Endothelial cell of umbilical vein (primary cell): ENCODE results near the gene KCMF1.

Source experiments
- CTCF ChIP-seq, 2 donors: IDR thresholded peaks; 1 replicate in 1 of 2; 2 replicates in 1 of 2; pipeline ENCODE4 v1.5.1; 2011; ENCODE audit warnings: low read length in 2 of 2, mild to moderate bottlenecking in 2 of 2, moderate library complexity in 2 of 2, control low read depth in 1 of 2, inconsistent platforms in 1 of 2, low read depth in 1 of 2; ENCODE audit not compliant: insufficient read depth in 1 of 2; ENCODE audit errors: extremely low read depth in 1 of 2
- EZH2 ChIP-seq: IDR thresholded peaks from 2 replicates; pipeline ENCODE4 v1.6.1; 2012; ENCODE audit warnings: borderline replicate concordance, low read depth, mild to moderate bottlenecking, moderate library complexity, low read length, inconsistent platforms; ENCODE audit not compliant: severe bottlenecking
- FOS ChIP-seq: IDR thresholded peaks from 2 replicates; pipeline ENCODE4 v1.6.1; 2011; ENCODE audit warnings: mild to moderate bottlenecking, low read length, moderate library complexity, borderline replicate concordance; ENCODE audit not compliant: insufficient read depth
- GATA2 ChIP-seq: IDR thresholded peaks from 2 replicates; pipeline ENCODE4 v1.7.0; 2011; ENCODE audit warnings: low read depth, mild to moderate bottlenecking, moderate library complexity, mixed read lengths, low read length; ENCODE audit not compliant: insufficient read length, insufficient read depth
- JUN ChIP-seq: IDR thresholded peaks from 2 replicates; pipeline ENCODE4 v1.6.1; 2011; ENCODE audit warnings: borderline replicate concordance, low read depth; ENCODE audit not compliant: insufficient read length, insufficient read depth
- MYC ChIP-seq: IDR thresholded peaks from one replicate; pipeline ENCODE4 v1.6.1; 2011; ENCODE audit warnings: mild to moderate bottlenecking, low read depth, low read length
- POLR2A ChIP-seq: IDR thresholded peaks from 2 replicates; pipeline ENCODE4 v1.6.1; 2012; ENCODE audit warnings: low read depth, mild to moderate bottlenecking, control low read depth, low read length
- POLR2AphosphoS5 ChIP-seq: IDR thresholded peaks from 2 replicates; pipeline ENCODE4 v1.6.1; 2012; ENCODE audit warnings: low read depth, mild to moderate bottlenecking, control low read depth, low read length, moderate library complexity; ENCODE audit not compliant: insufficient read depth

- TF ChIP-seq CTCF (IDR thresholded peaks at IDR 0.05; ENCODE audit: extremely low read depth in 1 of 2, insufficient read depth in 1 of 2, low read depth in 1 of 2, low read length in 2 of 2): no peak
- TF ChIP-seq POLR2A: no peak
- no peak for TF ChIP-seq MYC
- no peak for TF ChIP-seq EZH2
- TF ChIP-seq FOS: no peak
- TF ChIP-seq POLR2AphosphoS5: no peak
- TF ChIP-seq JUN: no peak
- no peak for TF ChIP-seq GATA2
Observed at GRCh38 chr2:85017411-85018048, 46.6 kb downstream of the KCMF1 start.
